Breast epithelium (tissue), 3 donors: ENCODE measurements around the gene HMCN2.

Source experiments
- POLR2A ChIP-seq: fragments of 450-650 bp; IDR thresholded peaks from one replicate; pipeline ENCODE4 v1.6.1; 2016; ENCODE audit warnings: antibody characterized with exemption, mild to moderate bottlenecking, moderate library complexity
- POLR2AphosphoS5 ChIP-seq, 3 donors: sonication (generic); formaldehyde crosslinking; IDR thresholded peaks; one replicate each; pipeline ENCODE4 v1.6.1; 2017; ENCODE audit warnings: antibody characterized with exemption in 3 of 3
- TF ChIP-seq, protein P1 (sequence below), 3 donors: fragments of 450-650 bp; IDR thresholded peaks; one replicate each; pipeline ENCODE4 v1.5.1; 2016 to 2017; ENCODE audit warnings: antibody characterized with exemption in 3 of 3, mild to moderate bottlenecking in 3 of 3, moderate library complexity in 3 of 3

DNA sequence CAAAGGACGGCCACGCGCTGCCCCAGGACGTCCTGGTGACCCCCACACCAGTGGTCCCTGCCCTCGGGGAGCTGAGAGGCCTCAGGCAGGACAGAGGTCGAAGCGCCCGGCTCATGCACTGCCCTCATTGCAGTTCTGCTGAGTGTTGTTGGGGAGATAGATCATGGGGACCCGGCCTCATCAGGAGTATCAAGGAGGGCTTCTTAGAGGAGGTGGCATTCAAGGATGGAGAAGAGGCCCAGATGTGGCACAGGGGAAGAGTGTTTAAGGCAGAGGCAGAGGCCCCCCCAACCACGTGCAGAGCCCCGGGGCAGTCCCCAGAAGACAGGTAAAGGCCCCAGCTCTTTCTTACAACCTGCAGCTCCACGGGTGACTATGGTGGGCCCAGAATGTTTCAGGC lies 205.4 kb downstream of the HMCN2 start:
- TF ChIP-seq, protein P1, sequence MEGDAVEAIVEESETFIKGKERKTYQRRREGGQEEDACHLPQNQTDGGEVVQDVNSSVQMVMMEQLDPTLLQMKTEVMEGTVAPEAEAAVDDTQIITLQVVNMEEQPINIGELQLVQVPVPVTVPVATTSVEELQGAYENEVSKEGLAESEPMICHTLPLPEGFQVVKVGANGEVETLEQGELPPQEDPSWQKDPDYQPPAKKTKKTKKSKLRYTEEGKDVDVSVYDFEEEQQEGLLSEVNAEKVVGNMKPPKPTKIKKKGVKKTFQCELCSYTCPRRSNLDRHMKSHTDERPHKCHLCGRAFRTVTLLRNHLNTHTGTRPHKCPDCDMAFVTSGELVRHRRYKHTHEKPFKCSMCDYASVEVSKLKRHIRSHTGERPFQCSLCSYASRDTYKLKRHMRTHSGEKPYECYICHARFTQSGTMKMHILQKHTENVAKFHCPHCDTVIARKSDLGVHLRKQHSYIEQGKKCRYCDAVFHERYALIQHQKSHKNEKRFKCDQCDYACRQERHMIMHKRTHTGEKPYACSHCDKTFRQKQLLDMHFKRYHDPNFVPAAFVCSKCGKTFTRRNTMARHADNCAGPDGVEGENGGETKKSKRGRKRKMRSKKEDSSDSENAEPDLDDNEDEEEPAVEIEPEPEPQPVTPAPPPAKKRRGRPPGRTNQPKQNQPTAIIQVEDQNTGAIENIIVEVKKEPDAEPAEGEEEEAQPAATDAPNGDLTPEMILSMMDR (IDR thresholded peaks at IDR 0.05) = no peak
- no peak for TF ChIP-seq POLR2AphosphoS5 (IDR thresholded peaks at IDR 0.05)
- no peak for TF ChIP-seq POLR2A
